Body of pancreas (tissue), 4 donors: Measurements from ENCODE around the gene ATP8B4.

Experiments used
- CTCF ChIP-seq, 7 experiments: fragments of 450-650 bp in 4 of 7; fragments of 200-600 bp in 3 of 7; sonication (generic) in 3 of 7; IDR thresholded peaks; one replicate each; pipeline ENCODE4 v1.5.1; 2016 to 2019; ENCODE audit warnings: antibody characterized with exemption in 7 of 7
- POLR2A ChIP-seq, 3 donors: fragments of 450-650 bp; IDR thresholded peaks; one replicate each; pipeline ENCODE4 v1.6.1; 2016; ENCODE audit warnings: antibody characterized with exemption in 3 of 3, mild to moderate bottlenecking in 2 of 3

DNA sequence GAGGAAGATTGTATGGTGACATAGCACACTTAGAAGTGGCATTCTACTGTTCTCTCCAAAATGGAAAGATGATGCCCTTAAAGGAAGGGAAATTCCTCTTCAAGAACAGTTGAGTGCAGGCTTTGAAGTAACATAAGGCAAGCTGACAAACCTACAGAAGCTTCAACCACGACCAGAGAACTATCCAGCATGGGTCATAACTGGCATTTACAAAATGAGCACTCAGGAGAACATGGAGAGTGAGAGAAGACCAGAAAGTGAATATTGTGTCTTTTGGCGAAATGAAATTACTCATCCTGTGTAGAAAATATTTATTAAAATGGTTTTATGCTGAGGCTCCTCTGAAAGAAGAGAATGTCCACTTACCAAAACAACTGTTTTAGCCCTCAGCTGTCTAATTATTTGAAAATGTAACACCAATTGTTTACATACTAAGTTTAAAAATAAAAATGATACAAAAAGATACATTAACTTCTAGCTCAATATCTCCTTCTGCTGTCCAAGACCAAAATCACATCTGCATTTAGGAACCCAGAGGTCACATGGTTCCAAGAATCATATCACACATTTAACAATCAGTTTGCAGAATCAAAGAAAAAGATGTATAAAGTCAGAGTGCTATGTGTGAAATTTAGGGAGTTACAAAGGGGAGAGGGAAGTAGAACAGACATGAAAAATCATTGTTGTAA, 216.9 kb downstream of the ATP8B4 start:
- TF ChIP-seq CTCF (IDR thresholded peaks at IDR 0.05): no peak
- TF ChIP-seq POLR2A (IDR thresholded peaks at IDR 0.05): no peak
